ENCODE measurements around the gene AFF4.
"Not testable (repeated sequence)": the region's sequence is repeated elsewhere in the genome, so short reads cannot be mapped to it uniquely, and the experiment has no call there.

The AFF4 gene

GRCh38 chr5:132952829-132953228 lies 10.6 kb downstream of the AFF4 start:
- no peak overlapping the region for H3K27ac ChIP-seq (ENCODE audit: low read length)
- no peak overlapping the region for H3K4me3 ChIP-seq (ENCODE audit: low read length)
- no peak for DNase-seq (ENCODE audit: low read depth, low spot score)
- no peaks in the 10 kb centered on the region for H3K4me1 ChIP-seq (ENCODE audit: control insufficient read depth, insufficient read depth, low read length)
- H3K27me3 ChIP-seq (ENCODE audit: control insufficient read depth, insufficient read depth, low read length), result no peaks in the 10 kb centered on the region
- no peaks in the 10 kb centered on the region for H3K36me3 ChIP-seq (ENCODE audit: control insufficient read depth, insufficient read depth, low read length)
- no peaks in the 10 kb centered on the region for H3K9me3 ChIP-seq (ENCODE audit: control insufficient read depth, insufficient read depth, low read length)
- no CpG with 5 or more reads among the region's 2 CpGs for WGBS (ENCODE audit: insufficient coverage, insufficient read length)

GRCh38 chr5:132951897-132952296 lies 11.5 kb downstream of the AFF4 start:
- H3K27ac ChIP-seq (ENCODE audit: low read length), result no peak overlapping the region
- H3K36me3 ChIP-seq (ENCODE audit: control insufficient read depth, insufficient read depth, low read length), result no peaks in the 10 kb centered on the region
- no peak for DNase-seq (ENCODE audit: low read depth, low spot score)
- no peaks in the 10 kb centered on the region; the same call in 1 of the 2 replicates for H3K27me3 ChIP-seq (ENCODE audit: control insufficient read depth, insufficient read depth, low read length)
- no peaks in the 10 kb centered on the region for H3K4me1 ChIP-seq (ENCODE audit: control insufficient read depth, insufficient read depth, low read length)
- 100% methylated on average over 2 of the region's 2 CpGs for WGBS (ENCODE audit: insufficient coverage, insufficient read length)
- no peaks in the 10 kb centered on the region for H3K9me3 ChIP-seq (ENCODE audit: control insufficient read depth, insufficient read depth, low read length)
- no peak overlapping the region for H3K4me3 ChIP-seq (ENCODE audit: low read length)

DNA sequence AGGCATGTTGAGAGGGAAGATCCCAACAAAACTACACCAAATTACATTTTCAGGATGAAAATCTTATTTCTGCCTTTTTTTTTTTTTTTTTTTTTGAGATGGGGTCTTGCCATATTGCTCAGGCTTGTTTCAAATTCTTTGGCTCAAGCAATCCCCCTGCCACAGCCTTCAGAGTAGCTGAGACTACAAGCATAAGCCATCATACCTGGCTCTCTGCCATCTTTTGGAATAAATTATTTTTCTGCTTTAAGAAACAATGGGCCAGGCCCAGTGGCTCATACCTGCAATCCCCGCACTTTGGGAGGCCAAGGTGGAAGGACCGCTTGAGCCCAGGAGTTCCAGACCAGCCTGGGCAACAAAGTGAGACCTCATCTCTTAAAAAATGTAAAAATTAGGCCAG lies 14.3 kb downstream of the AFF4 start:
- WGBS (ENCODE audit: insufficient coverage, insufficient read length), result no CpG with 5 or more reads among the region's 2 CpGs
- H3K36me3 ChIP-seq (ENCODE audit: control insufficient read depth, insufficient read depth, low read length), result no peaks in the 10 kb centered on the region
- no peak for DNase-seq (ENCODE audit: low read depth, low spot score)

GRCh38 chr5:132947671-132948070 lies 15.8 kb downstream of the AFF4 start:
- WGBS (ENCODE audit: insufficient coverage, insufficient read length), result no CpG with 5 or more reads among the region's 2 CpGs
- Histone ChIP-seq H3K4me1 (ENCODE audit: control insufficient read depth, insufficient read depth, low read length) (no peaks in the 10 kb centered on the region), H3K9me3 (ENCODE audit: control insufficient read depth, insufficient read depth, low read length) (no peaks in the 10 kb centered on the region), H3K27me3 (ENCODE audit: control insufficient read depth, insufficient read depth, low read length) (no peaks in the 10 kb centered on the region; the same call in 1 of the 2 replicates), H3K27ac (ENCODE audit: low read length) (no peak overlapping the region), H3K36me3 (ENCODE audit: control insufficient read depth, insufficient read depth, low read length) (no peaks in the 10 kb centered on the region), H3K4me3 (ENCODE audit: low read length) (no peak overlapping the region)
- no peak for DNase-seq (ENCODE audit: low read depth, low spot score)

More for the DNA sequence above, 14.3 kb downstream of the AFF4 start:
- H3K27ac ChIP-seq (ENCODE audit: low read length), result no peak overlapping the region
- H3K27me3 ChIP-seq (ENCODE audit: control insufficient read depth, insufficient read depth, low read length), result no peaks in the 10 kb centered on the region; the same call in 1 of the 2 replicates
- no peaks in the 10 kb centered on the region for H3K4me1 ChIP-seq (ENCODE audit: control insufficient read depth, insufficient read depth, low read length)
- H3K9me3 ChIP-seq (ENCODE audit: control insufficient read depth, insufficient read depth, low read length), result no peaks in the 10 kb centered on the region
- no peak overlapping the region for H3K4me3 ChIP-seq (ENCODE audit: low read length)

DNA sequence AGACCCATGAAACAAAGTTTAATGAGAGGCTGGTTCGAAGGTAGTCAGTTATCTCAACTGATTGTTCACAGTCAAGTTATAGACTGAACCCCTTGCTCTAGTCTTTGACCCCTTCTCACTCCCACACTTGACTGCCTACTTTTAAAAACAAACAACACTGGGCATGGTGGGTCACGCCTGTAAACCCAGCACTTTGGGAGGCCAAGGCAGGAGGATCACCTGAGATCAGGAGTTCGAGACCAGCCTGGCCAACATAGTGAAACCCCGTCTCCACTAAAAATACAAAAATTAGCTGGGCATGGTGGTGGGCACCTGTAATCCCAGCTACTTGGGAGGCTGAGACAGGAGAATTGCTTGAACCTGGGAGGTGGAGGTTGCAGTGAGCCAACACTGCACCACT lies 18.1 kb downstream of the AFF4 start:
- H3K4me1 ChIP-seq (ENCODE audit: control insufficient read depth, insufficient read depth, low read length); H3K36me3 ChIP-seq (ENCODE audit: control insufficient read depth, insufficient read depth, low read length); DNase-seq (ENCODE audit: low read depth, low spot score); H3K9me3 ChIP-seq (ENCODE audit: control insufficient read depth, insufficient read depth, low read length); H3K27ac ChIP-seq (ENCODE audit: low read length); H3K27me3 ChIP-seq (ENCODE audit: control insufficient read depth, insufficient read depth, low read length); H3K4me3 ChIP-seq (ENCODE audit: low read length): not testable (repeated sequence)
- no CpG with 5 or more reads among the region's 4 CpGs for WGBS (ENCODE audit: insufficient coverage, insufficient read length)

- H3K9me3 ChIP-seq (ENCODE audit: control insufficient read depth, insufficient read depth, low read length), result no peaks in the 10 kb centered on the region
- no CpG with 5 or more reads among the region's 3 CpGs for WGBS (ENCODE audit: insufficient coverage, insufficient read length)
These were observed 19.9 kb downstream of the AFF4 start for GRCh38 chr5:132943362-132944022.

GRCh38 chr5:132941331-132941730 lies 22.1 kb downstream of the AFF4 start:
- no peak for DNase-seq (ENCODE audit: low read depth, low spot score)
- Histone ChIP-seq H3K9me3 (ENCODE audit: control insufficient read depth, insufficient read depth, low read length) (no peaks in the 10 kb centered on the region), H3K4me3 (ENCODE audit: low read length) (no peak overlapping the region), H3K4me1 (ENCODE audit: control insufficient read depth, insufficient read depth, low read length) (no peaks in the 10 kb centered on the region), H3K27ac (ENCODE audit: low read length) (no peak overlapping the region), H3K36me3 (ENCODE audit: control insufficient read depth, insufficient read depth, low read length) (no peaks in the 10 kb centered on the region), H3K27me3 (ENCODE audit: control insufficient read depth, insufficient read depth, low read length) (no peaks in the 10 kb centered on the region)
- WGBS (ENCODE audit: insufficient coverage, insufficient read length), result no CpG with 5 or more reads among the region's 5 CpGs

More at GRCh38 chr5:132943362-132944022, 19.9 kb downstream of the AFF4 start:
- Histone ChIP-seq H3K4me3 (ENCODE audit: low read length) (no peak overlapping the region), H3K4me1 (ENCODE audit: control insufficient read depth, insufficient read depth, low read length) (no peaks in the 10 kb centered on the region), H3K36me3 (ENCODE audit: control insufficient read depth, insufficient read depth, low read length) (no peaks in the 10 kb centered on the region), H3K27me3 (ENCODE audit: control insufficient read depth, insufficient read depth, low read length) (no peaks in the 10 kb centered on the region; the same call in 1 of the 2 replicates), H3K27ac (ENCODE audit: low read length) (no peak overlapping the region)
- no peak for DNase-seq (ENCODE audit: low read depth, low spot score)

- Histone ChIP-seq H3K4me1 (ENCODE audit: control insufficient read depth, insufficient read depth, low read length) (no peaks in the 10 kb centered on the region), H3K9me3 (ENCODE audit: control insufficient read depth, insufficient read depth, low read length) (no peaks in the 10 kb centered on the region), H3K27ac (ENCODE audit: low read length) (no peak overlapping the region), H3K4me3 (ENCODE audit: low read length) (no peak overlapping the region), H3K27me3 (ENCODE audit: control insufficient read depth, insufficient read depth, low read length) (no peaks in the 10 kb centered on the region), H3K36me3 (ENCODE audit: control insufficient read depth, insufficient read depth, low read length) (peaks cover 5% of the 10 kb centered on the region; the same call in 1 of the 2 replicates)
- no CpG with 5 or more reads among the region's 2 CpGs for WGBS (ENCODE audit: insufficient coverage, insufficient read length)
- DNase-seq (ENCODE audit: low read depth, low spot score), result no peak
These were observed 35.4 kb downstream of the AFF4 start for GRCh38 chr5:132928062-132928407.

DNA sequence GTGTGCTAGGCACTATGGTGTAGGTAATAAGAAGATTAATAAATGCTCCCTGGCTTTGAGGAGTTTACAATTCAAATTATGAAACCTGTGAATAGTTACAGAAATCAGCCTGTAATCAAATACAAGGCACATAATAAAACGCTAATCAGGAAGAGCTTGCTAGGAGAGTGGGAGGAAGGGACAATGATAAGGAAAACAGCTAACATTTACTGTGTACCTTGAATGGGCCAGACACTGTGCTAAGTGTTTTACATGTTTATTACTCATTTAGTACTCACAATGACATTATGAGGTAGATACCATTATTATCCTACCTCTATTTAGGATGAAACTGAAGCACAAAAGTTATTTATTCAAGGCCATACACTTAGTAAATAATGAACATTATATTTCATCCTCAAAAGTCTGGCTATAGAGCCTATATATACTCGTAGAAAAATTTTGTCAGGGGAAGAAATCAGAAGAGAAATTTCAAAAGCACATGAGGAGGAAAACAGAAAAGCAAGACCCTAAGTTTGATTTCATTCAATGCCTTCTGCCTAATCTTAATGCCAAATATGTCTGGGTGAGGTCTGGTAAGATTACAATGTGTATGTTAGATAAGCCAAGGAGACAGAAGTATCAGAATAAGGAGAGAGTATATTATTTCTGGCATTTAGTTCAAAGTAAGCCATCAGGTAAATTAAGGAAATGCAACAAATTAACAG lies 35.9 kb downstream of the AFF4 start:
- WGBS (ENCODE audit: insufficient coverage, insufficient read length), result no CpG with 5 or more reads among the region's 2 CpGs
- Histone ChIP-seq H3K9me3 (ENCODE audit: control insufficient read depth, insufficient read depth, low read length) (no peaks in the 10 kb centered on the region), H3K27ac (ENCODE audit: low read length) (no peak overlapping the region), H3K4me1 (ENCODE audit: control insufficient read depth, insufficient read depth, low read length) (no peaks in the 10 kb centered on the region), H3K4me3 (ENCODE audit: low read length) (no peak overlapping the region), H3K27me3 (ENCODE audit: control insufficient read depth, insufficient read depth, low read length) (no peaks in the 10 kb centered on the region), H3K36me3 (ENCODE audit: control insufficient read depth, insufficient read depth, low read length) (peaks cover 5% of the 10 kb centered on the region; the same call in 1 of the 2 replicates)
- DNase-seq (ENCODE audit: low read depth, low spot score), result no peak

DNA sequence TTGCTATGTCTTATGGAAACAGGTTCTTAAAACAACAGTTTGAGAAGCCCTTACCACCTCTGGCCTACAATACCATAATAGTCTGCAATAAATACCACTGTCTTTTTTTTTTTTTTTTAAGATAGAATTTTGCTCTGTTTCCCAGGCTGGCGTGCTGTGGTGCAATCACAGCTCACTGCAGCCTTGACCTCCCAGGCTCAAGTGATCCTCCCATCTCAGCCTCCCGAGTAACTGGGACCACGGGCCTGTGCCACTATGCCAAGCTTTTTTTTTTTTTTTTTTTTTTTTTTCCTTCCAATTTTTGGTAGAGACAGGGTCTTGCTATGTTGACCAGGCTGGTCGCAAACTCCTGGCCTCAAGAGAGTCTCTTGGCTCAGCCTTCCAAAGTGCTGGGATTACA lies 37.0 kb downstream of the AFF4 start:
- no peaks in the 10 kb centered on the region for H3K27me3 ChIP-seq (ENCODE audit: control insufficient read depth, insufficient read depth, low read length)
- WGBS (ENCODE audit: insufficient coverage, insufficient read length), result no CpG with 5 or more reads among the region's 4 CpGs
- no peak overlapping the region for H3K27ac ChIP-seq (ENCODE audit: low read length)
- H3K36me3 ChIP-seq (ENCODE audit: control insufficient read depth, insufficient read depth, low read length), result peaks cover 8% of the 10 kb centered on the region; the same call in 1 of the 2 replicates
- H3K4me1 ChIP-seq (ENCODE audit: control insufficient read depth, insufficient read depth, low read length), result no peaks in the 10 kb centered on the region
- H3K4me3 ChIP-seq (ENCODE audit: low read length), result no peak overlapping the region
- no peak for DNase-seq (ENCODE audit: low read depth, low spot score)
- no peaks in the 10 kb centered on the region for H3K9me3 ChIP-seq (ENCODE audit: control insufficient read depth, insufficient read depth, low read length)
